Epithelial cell of esophagus (primary cell): ENCODE measurements around the gene DNAJC8.
A peak's percentile ranks its signal among the peaks of the same experiment; 100 is the strongest.

Experiments
- DNase-seq: peaks from one replicate; pipeline ENCODE4 v3.0.0; 2010; ENCODE audit warnings: low read depth
- H3K4me3 ChIP-seq: 2 replicates; pipeline ENCODE4 v1.5.1; 2011; ENCODE audit warnings: mild to moderate bottlenecking, low read length, control low read depth
- TF ChIP-seq, protein P1 (sequence below): IDR thresholded peaks from 2 replicates; pipeline ENCODE4 v1.5.1; 2011; ENCODE audit warnings: low read depth, mild to moderate bottlenecking, low read length, control low read depth, inconsistent platforms; ENCODE audit not compliant: insufficient read depth; ENCODE audit errors: missing control alignments

DNAJC8 gene, protein sequence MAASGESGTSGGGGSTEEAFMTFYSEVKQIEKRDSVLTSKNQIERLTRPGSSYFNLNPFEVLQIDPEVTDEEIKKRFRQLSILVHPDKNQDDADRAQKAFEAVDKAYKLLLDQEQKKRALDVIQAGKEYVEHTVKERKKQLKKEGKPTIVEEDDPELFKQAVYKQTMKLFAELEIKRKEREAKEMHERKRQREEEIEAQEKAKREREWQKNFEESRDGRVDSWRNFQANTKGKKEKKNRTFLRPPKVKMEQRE

DNA sequence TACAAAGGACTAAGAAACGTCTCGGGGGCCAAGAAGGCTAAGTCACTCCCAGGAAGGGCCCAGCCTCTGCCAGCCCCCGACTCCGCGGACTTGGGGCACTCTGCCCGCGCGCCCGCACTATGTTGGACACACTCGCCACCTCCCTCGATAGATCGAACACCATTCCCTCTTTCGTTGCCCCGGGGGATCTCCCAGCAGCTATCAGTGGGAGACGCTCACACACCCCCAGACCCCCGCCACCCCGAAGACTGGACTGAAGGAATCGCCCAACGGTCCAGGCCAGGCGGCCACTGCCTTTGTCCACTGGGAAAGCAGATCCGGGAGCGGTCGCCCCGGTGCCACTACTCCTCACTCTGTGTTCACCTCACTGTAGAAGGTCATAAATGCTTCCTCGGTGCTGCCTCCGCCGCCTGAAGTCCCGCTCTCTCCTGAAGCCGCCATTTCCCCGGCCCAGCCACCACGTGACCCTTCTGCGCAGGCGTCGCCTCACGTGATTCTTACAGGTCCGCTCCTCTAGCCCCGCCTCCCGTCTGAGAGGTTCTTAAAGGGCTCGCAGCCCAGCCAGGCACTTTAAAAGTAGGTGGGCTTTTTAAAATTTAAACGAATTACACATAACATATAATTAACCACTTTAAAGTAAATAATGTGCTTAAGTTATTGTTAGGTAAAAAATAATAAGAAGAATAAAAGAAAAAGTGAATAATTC lies at the start of gene DNAJC8:
Gene DNAJC8 (minus strand): TSS at position 472 of the 706 bp plus-strand sequence. CDS start 31 bp downstream, at position 441.
- DNase-seq, result peak; percentile 94
- H3K4me3 ChIP-seq, result peak within 1 kb of the TSS; percentile 91
- TF ChIP-seq, protein P1, sequence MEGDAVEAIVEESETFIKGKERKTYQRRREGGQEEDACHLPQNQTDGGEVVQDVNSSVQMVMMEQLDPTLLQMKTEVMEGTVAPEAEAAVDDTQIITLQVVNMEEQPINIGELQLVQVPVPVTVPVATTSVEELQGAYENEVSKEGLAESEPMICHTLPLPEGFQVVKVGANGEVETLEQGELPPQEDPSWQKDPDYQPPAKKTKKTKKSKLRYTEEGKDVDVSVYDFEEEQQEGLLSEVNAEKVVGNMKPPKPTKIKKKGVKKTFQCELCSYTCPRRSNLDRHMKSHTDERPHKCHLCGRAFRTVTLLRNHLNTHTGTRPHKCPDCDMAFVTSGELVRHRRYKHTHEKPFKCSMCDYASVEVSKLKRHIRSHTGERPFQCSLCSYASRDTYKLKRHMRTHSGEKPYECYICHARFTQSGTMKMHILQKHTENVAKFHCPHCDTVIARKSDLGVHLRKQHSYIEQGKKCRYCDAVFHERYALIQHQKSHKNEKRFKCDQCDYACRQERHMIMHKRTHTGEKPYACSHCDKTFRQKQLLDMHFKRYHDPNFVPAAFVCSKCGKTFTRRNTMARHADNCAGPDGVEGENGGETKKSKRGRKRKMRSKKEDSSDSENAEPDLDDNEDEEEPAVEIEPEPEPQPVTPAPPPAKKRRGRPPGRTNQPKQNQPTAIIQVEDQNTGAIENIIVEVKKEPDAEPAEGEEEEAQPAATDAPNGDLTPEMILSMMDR, result no peak

DNA sequence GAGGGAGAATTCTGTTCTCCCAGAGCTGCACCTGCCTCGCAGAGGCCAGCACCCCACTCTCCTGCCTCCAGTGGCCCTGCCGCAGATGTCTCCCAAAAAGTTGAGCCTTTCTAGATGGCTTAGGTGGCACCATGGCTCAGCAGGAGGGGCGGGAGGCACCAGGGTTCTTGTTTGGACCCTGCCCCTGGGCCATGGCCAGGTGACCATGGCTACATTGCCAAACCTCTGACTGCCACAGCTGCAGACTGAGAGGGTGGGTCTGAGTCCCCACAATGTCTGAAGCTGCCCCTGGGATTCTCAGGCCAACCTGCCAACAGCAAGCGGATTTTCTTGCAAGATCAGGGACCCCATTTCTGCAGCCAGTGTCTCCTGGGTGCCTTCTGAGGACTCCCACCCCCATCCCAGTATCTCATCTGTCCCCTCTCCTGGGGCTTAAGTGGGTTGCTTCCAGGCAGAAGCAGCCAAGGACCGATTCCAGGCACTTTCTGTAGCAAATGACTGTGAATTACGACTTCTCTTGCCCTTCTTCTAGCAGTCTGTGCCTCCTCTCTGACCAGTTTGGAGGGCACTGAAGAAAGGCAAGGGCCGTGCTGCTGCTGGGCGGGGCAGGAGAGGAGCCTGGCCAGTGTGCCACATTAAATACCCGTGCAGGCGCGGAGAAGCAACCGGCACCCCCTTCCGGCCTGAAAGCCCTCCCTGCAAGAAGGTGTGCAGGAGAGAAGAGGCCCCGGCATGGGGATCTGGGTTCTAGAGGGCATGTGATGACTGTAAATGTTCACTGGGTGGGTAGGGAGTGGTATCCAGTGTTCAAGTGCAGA lies 49.0 kb upstream of the DNAJC8 start:
- H3K4me3 ChIP-seq, result no peak overlapping the region
- TF ChIP-seq, protein P1, result no peak
- no peak for DNase-seq

DNA sequence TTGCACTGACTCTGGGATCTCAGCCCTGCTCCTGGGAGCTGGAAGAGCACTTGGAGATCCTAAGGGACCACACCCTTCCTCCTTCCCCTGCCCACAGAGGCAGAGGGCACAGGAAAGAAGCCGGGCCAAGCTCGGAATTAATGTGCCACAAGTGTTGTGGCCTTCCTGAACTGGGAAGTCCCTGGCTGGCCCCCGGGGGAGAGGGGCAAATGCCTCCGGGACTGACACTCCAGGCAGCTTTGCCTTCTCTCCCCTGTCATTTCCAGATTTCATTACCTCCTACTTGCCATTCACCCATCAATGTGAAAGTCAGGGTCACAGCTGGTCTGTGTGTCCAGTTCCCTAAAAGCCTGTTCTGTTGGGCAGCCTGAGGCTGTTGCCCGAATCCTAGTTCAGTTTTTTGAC lies 48.1 kb upstream of the DNAJC8 start:
- DNase-seq, result no peak
- TF ChIP-seq, protein P1, result no peak
- no peak overlapping the region for H3K4me3 ChIP-seq

DNA sequence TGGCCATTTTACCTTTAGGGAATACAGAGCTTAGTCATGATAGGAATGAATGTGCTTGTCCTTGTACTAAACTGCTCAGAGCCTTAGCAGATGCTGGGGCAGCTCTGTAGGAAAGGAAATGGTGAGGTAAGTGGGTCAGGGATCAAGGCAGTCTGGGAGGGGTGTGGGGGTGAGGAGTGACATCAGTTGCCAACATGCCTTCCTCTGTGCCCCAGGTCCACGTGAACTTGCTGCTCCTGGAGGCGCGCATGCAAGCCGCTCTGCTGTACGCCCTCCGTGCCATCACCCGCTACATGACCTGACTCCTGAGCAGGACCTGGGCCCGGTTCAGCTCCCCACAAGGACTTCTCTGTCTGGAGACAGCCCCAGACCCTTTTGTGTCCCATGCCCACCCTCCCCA lies 47.7 kb upstream of the DNAJC8 start:
- no peak overlapping the region for H3K4me3 ChIP-seq
- TF ChIP-seq, protein P1, result no peak
- no peak for DNase-seq

DNA sequence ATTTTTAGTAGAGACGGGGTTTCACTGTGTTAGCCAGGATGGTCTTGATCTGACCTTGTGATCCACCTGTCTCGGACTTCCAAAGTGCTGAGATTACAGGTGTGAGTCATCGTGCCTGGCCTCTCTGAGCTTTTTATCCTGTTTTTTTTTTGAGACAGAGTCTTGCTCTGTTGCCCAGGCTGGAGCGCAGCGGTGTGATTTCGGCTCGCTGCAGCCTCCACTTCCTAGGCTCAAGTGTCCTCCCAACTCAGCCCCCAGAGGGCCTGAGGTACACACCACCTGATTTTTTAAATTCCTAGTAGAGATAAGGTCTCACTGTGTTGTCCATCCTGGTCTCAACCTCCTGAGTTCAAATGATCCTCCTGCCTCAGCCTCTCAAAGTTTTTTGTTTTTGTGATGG lies 46.9 kb upstream of the DNAJC8 start:
- TF ChIP-seq, protein P1, result no peak
- no peak overlapping the region for H3K4me3 ChIP-seq
- DNase-seq, result no peak

DNA sequence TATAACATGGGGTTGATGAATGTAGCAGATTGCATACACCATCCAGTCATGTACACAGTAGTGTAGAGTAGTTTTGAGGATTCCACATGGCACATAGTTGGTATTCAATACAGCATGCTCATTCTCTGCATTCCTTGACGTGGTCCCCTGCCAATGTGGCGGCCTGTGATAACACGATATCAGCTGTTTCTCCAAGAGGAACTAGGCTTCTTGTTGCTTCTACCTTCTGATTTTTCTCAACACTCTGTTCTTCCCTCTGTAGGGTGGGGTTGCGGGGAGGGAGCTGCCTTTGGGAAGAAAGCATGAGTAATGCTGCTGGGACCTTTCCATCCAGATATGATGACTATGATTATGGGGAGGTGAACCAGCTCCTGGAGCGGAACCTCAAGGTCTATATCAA lies 45.9 kb upstream of the DNAJC8 start:
- DNase-seq, result no peak
- H3K4me3 ChIP-seq, result no peak overlapping the region
- TF ChIP-seq, protein P1, result no peak
